Body of pancreas (tissue), 4 donors: ENCODE data around the gene ARHGAP42.

Experiments used
- POLR2A ChIP-seq, 3 donors: fragments of 450-650 bp; IDR thresholded peaks; one replicate each; pipeline ENCODE4 v1.6.1; 2016; ENCODE audit warnings: antibody characterized with exemption in 3 of 3, mild to moderate bottlenecking in 2 of 3
- TF ChIP-seq, protein P1 (sequence below), 7 experiments: fragments of 450-650 bp in 4 of 7; fragments of 200-600 bp in 3 of 7; sonication (generic) in 3 of 7; IDR thresholded peaks; one replicate each; pipeline ENCODE4 v1.5.1; 2016 to 2019; ENCODE audit warnings: antibody characterized with exemption in 7 of 7

DNA sequence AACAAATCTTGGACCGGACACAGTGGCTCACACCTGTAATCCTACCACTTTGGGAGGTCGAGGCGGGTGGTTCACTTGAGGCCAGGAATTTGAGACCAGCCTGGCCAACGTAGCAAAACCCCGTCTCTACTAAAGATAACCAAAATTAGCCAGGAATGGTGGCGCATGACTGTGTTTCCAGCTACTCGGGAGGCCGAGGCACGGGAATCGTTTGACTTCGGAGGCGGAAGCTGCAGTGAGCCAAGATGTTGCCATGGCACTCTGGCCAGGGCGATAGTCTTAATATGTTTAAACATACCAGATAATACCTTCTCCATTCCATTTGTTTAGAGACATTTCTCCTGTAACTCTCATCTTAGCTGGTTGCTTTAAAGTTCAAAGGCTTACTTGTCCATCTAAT is 218.6 kb downstream of the ARHGAP42 start:
- TF ChIP-seq, protein P1, sequence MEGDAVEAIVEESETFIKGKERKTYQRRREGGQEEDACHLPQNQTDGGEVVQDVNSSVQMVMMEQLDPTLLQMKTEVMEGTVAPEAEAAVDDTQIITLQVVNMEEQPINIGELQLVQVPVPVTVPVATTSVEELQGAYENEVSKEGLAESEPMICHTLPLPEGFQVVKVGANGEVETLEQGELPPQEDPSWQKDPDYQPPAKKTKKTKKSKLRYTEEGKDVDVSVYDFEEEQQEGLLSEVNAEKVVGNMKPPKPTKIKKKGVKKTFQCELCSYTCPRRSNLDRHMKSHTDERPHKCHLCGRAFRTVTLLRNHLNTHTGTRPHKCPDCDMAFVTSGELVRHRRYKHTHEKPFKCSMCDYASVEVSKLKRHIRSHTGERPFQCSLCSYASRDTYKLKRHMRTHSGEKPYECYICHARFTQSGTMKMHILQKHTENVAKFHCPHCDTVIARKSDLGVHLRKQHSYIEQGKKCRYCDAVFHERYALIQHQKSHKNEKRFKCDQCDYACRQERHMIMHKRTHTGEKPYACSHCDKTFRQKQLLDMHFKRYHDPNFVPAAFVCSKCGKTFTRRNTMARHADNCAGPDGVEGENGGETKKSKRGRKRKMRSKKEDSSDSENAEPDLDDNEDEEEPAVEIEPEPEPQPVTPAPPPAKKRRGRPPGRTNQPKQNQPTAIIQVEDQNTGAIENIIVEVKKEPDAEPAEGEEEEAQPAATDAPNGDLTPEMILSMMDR (IDR thresholded peaks at IDR 0.05) = no peak
- TF ChIP-seq POLR2A (IDR thresholded peaks at IDR 0.05) = no peak
